GM12875 (cell line): Measurements from ENCODE around the gene SNAPC4.

Experiments used
- H3K4me3 ChIP-seq: one replicate; pipeline ENCODE4 v1.5.1; 2011; ENCODE audit warnings: low read depth, low read length, control low read depth
- TF ChIP-seq, protein P1 (sequence below): IDR thresholded peaks from 2 replicates; pipeline ENCODE4 v1.5.1; 2011; ENCODE audit warnings: low read depth, mild to moderate bottlenecking, control low read depth, inconsistent platforms, low read length, moderate library complexity, borderline replicate concordance; ENCODE audit not compliant: insufficient read depth

Gene SNAPC4

DNA sequence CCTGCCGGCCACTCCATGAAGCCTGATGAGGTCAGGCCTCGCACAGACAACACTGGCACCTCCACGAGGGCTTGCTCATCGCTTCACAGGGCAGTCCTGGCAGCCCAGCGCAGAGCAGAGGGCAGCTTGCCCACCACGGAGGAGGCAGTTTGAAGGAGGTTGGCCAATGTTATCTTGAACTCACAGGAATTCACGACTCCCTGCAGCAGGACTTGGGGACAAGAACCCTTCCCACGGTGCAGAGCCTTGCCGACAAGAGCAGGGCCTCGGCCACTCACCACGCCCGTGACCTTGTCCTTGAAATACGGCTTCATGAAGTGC is 5.0 kb downstream of the SNAPC4 start:
- TF ChIP-seq, protein P1, sequence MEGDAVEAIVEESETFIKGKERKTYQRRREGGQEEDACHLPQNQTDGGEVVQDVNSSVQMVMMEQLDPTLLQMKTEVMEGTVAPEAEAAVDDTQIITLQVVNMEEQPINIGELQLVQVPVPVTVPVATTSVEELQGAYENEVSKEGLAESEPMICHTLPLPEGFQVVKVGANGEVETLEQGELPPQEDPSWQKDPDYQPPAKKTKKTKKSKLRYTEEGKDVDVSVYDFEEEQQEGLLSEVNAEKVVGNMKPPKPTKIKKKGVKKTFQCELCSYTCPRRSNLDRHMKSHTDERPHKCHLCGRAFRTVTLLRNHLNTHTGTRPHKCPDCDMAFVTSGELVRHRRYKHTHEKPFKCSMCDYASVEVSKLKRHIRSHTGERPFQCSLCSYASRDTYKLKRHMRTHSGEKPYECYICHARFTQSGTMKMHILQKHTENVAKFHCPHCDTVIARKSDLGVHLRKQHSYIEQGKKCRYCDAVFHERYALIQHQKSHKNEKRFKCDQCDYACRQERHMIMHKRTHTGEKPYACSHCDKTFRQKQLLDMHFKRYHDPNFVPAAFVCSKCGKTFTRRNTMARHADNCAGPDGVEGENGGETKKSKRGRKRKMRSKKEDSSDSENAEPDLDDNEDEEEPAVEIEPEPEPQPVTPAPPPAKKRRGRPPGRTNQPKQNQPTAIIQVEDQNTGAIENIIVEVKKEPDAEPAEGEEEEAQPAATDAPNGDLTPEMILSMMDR: no peak
- no peak overlapping the region for H3K4me3 ChIP-seq

DNA sequence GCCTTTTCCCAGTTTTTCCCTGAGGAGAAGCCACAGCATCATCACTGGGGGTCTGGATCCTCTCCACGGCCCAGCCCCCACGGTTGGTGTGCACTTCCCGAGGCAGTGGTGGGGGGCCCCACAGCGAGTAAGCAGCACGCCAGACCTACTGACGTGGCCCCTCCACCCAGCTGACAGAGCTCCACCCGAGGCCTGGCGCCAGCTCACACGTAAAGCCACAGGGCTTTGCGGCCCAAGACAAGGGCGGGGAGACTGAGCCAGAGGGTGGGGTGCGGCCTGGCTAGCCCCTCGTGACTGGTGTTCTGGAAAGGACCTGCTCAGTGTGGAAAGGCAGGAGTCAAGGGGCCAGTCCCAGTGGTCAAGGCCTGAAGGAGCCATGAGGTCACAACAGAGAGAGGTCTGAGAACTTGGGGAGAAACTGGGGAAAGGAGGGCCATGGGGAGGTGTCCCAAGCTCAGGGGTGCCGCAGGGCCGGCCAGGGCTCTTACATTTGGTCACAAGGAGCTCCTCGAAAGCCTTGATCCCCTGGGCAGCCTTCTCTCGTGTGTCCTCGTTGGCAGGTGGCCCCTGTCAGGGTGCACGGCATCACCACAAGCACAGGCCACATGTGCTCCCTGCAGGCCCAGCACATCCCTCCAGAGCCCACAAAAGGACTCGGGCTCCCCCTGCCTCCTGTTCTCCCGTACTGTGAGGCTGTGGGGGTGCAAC is 5.5 kb downstream of the SNAPC4 start:
- H3K4me3 ChIP-seq: no peak overlapping the region
- TF ChIP-seq, protein P1: no peak

- no peak overlapping the region for H3K4me3 ChIP-seq
- TF ChIP-seq, protein P1: no peak
Observed at GRCh38 chr9:136393531-136393930, 6.4 kb downstream of the SNAPC4 start.

DNA sequence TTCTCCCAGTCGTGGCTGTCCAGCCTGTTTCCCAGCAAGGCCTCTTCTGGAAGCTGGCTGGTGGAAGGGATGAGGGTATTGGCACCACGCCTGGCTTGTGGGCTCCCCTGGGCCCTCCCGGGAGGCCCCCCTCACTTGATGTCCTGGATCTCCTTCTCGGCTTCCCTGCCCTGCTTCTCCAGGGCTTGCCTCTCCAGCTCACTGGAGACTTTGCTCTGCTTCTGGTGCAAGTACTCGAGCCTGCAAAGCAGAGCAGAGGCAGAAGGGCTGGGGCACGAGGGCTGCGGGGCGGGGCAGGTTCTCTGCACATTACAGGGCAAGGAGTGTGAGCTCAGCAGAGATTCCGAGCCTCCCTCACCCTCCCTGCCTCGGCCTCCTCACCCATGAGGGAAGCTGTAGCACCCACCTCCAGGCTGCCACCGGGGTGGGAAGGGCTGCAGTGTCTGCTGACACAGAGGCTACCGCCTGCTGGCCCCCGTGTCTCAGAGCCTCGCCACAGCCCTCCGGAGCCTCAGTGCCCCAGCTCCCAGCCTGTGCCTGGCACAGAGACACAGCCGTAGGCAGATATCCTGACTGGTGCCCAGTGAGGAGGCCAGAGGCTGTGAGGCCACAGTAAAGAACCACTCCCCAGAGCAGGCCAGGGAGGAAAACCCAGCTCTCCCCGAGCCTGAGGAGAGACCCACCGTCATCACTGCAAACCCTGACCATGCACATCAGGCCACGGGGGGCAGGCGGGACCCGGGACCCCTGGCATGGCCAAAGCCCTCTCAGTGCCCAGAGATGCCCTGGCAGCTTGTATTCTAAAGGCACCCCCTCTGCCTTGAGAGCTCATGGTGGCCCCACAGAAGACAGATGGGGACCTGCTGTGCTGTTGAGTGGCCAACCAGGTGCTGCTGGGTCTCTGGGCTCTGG is 7.2 kb downstream of the SNAPC4 start:
- TF ChIP-seq, protein P1: no peak
- H3K4me3 ChIP-seq: no peak overlapping the region

DNA sequence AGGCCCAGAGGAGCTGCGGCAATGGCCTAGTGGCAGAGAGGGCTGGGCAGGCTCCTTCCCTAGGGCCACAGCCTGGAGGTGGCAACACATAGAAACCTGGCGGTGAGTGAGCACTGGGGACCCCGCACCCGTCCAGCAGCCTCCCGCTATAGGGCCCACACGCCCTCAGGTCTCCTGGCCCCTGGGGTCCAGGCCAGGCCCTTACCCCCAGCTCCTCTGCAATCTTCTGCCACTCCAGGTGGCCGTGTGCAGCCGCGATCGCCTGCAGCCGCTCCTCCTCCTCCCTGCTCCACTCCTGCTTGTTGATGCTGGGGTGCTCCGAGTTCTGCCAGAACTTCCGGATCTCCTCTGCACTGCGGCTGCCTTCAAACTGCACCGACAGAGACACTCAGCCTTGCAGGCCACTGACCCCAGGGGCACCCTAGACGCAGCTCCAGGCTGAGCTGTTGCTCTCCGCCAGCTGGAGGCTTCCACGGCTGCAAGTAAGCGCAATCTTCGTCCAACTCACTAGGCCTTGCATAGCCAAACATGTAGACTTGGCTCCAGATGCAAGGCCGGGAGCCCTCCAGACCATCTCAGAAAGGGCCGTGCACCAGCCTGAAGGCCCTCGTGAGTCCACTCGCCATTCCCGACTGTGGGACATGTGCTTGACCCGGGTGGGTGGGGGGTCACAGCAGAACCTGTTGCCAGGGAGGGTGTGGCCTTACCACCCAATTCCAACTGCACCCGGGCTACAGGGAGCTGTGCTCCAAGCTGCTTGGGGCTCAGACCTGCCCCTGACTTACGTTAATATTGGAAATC is 8.0 kb downstream of the SNAPC4 start:
- H3K4me3 ChIP-seq: no peak overlapping the region
- TF ChIP-seq, protein P1: no peak

GRCh38 chr9:136389396-136389795 is 10.6 kb downstream of the SNAPC4 start:
- TF ChIP-seq, protein P1: no peak
- H3K4me3 ChIP-seq: no peak overlapping the region
